Glutamatergic neuron (in vitro differentiated cells): ENCODE results near the gene ZNF213. TPM values are rescaled to one million over a fixed set of nuclear protein-coding genes. Genes with fewer than 3 reads are reported as not detected.
A peak's percentile ranks its signal among the peaks of the same experiment; 100 is the strongest.

ENCODE experiments used
- DNase-seq: peaks from one replicate; pipeline ENCODE4 v3.0.0; 2022
- H3K27ac Mint-ChIP-seq: one replicate; pipeline ENCODE4 v1.8.0; 2020; ENCODE audit warnings: mild to moderate bottlenecking, mixed read lengths, inconsistent platforms; ENCODE audit not compliant: unreplicated experiment
- H3K27me3 Mint-ChIP-seq: one replicate; pipeline ENCODE4 v1.8.0; 2020; ENCODE audit warnings: mild to moderate bottlenecking, moderate library complexity, mixed read lengths, inconsistent platforms; ENCODE audit not compliant: unreplicated experiment
- H3K36me3 Mint-ChIP-seq: one replicate; pipeline ENCODE4 v1.8.0; 2020; ENCODE audit warnings: mild to moderate bottlenecking, mixed read lengths, inconsistent platforms; ENCODE audit not compliant: unreplicated experiment
- H3K4me1 Mint-ChIP-seq: one replicate; pipeline ENCODE4 v1.8.0; 2020; ENCODE audit warnings: mild to moderate bottlenecking, low read depth, mixed read lengths, inconsistent platforms; ENCODE audit not compliant: unreplicated experiment
- H3K4me3 Mint-ChIP-seq: one replicate; pipeline ENCODE4 v1.8.0; 2020; ENCODE audit warnings: mild to moderate bottlenecking, mixed read lengths, inconsistent platforms; ENCODE audit not compliant: unreplicated experiment
- H3K9me3 Mint-ChIP-seq: one replicate; pipeline ENCODE4 v1.8.0; 2020; ENCODE audit warnings: mild to moderate bottlenecking, moderate library complexity, mixed read lengths, inconsistent platforms; ENCODE audit not compliant: unreplicated experiment
- CTCF ChIP-seq: fragments of 200-600 bp; sonication (generic); IDR thresholded peaks from one replicate; pipeline ENCODE4 v1.5.0; 2021; ENCODE audit not compliant: partially characterized antibody, unreplicated experiment
- total RNA-seq: library from RNA; stranded (reverse); fragmentation: NEBNext Ultra II Directional; extraction: Animal tissue kit (Norgen Biotek cat#: 25700); gene quantifications from one replicate; pipeline ENCODE4 v1.2.1, GENCODE V29; 2021; ENCODE audit not compliant: unreplicated experiment

Gene ZNF213
- total RNA-seq, 1 donor from 2014 or later = 18.7 TPM

- peaks cover 10% of the 10 kb centered on the region for H3K9me3 Mint-ChIP-seq
- DNase-seq = peak; percentile 100
- H3K27me3 Mint-ChIP-seq = peaks cover 12% of the 10 kb centered on the region
- TF ChIP-seq CTCF = peak; percentile 14
- H3K27ac Mint-ChIP-seq = peak overlapping the region; percentile 92
- H3K36me3 Mint-ChIP-seq = no peaks in the 10 kb centered on the region
- peak overlapping the region; percentile 94 for H3K4me3 Mint-ChIP-seq
- H3K4me1 Mint-ChIP-seq = peaks cover 4% of the 10 kb centered on the region
Measured at GRCh38 chr16:3123986-3124886, 10.6 kb upstream of the ZNF213 start.

GRCh38 chr16:3127745-3128144 lies 7.1 kb upstream of the ZNF213 start:
- Mint-ChIP-seq H3K27me3 (peaks cover 7% of the 10 kb centered on the region), H3K4me1 (peaks cover 10% of the 10 kb centered on the region), H3K9me3 (peaks cover 8% of the 10 kb centered on the region), H3K4me3 (peak overlapping the region; percentile 49), H3K36me3 (no peaks in the 10 kb centered on the region), H3K27ac (no peak overlapping the region)
- TF ChIP-seq CTCF = no peak
- no peak for DNase-seq

GRCh38 chr16:3129137-3130131 lies 5.4 kb upstream of the ZNF213 start:
- TF ChIP-seq CTCF = peak; percentile 82
- peaks cover 3% of the 10 kb centered on the region for H3K9me3 Mint-ChIP-seq
- H3K27me3 Mint-ChIP-seq = peaks cover 8% of the 10 kb centered on the region
- H3K36me3 Mint-ChIP-seq = no peaks in the 10 kb centered on the region
- peak; percentile 49 for DNase-seq
- peaks cover 9% of the 10 kb centered on the region for H3K4me1 Mint-ChIP-seq
- H3K4me3 Mint-ChIP-seq = peak overlapping the region; percentile 38
- H3K27ac Mint-ChIP-seq = peak overlapping the region; percentile 85

- H3K9me3 Mint-ChIP-seq = peaks cover 5% of the 10 kb centered on the region
- H3K36me3 Mint-ChIP-seq = no peaks in the 10 kb centered on the region
- peak; percentile 82 for DNase-seq
- H3K4me1 Mint-ChIP-seq = peaks cover 13% of the 10 kb centered on the region
- no peak overlapping the region for H3K27ac Mint-ChIP-seq
- peak; percentile 66 for TF ChIP-seq CTCF
- no peak overlapping the region for H3K4me3 Mint-ChIP-seq
- H3K27me3 Mint-ChIP-seq = peaks cover 11% of the 10 kb centered on the region
Measured at GRCh38 chr16:3131755-3132377, 3.0 kb upstream of the ZNF213 start.
